A673 (cell line): Measurements from ENCODE around the gene CYP21A2. TPM values are rescaled to one million over a fixed set of nuclear protein-coding genes. Genes with fewer than 3 reads are reported as not detected.

ENCODE experiments used
- BruUV-seq: library from RNA; stranded (reverse); fragments of 400-500 nt; replicated peaks from 2 replicates; lab custom pipeline; 2021; lab: Mats Ljungman, UMichigan
- CTCF ChIA-PET: fragments of 300-600 bp; sonication (Branson Sonifier 250); formaldehyde crosslinking; loops from one replicate; lab custom pipeline; 2022; ENCODE audit warnings: antibody characterized with exemption; lab: Charles Lee
- POLR2A ChIA-PET: fragments of 300-600 bp; sonication (Branson Sonifier 250); formaldehyde crosslinking; loops from one replicate; lab custom pipeline; 2022; ENCODE audit warnings: antibody characterized with exemption; ENCODE audit not compliant: low non-redundant PET; lab: Charles Lee
- DNase-seq: peaks from one replicate; pipeline ENCODE4 v3.0.0-alpha.2; 2015; ENCODE audit warnings: low spot score
- H3K27ac ChIP-seq: fragments of 200-600 bp; sonication (generic); 2 replicates; pipeline ENCODE4 v1.5.1; 2016; ENCODE audit warnings: mixed run types, low read depth, mild to moderate bottlenecking, mixed read lengths, antibody characterized with exemption, low read length; ENCODE audit not compliant: poor library complexity, severe bottlenecking
- H3K27me3 ChIP-seq: fragments of 200-600 bp; sonication (generic); replicated peaks from 2 replicates; pipeline ENCODE4 v1.6.1; 2017; ENCODE audit warnings: mixed run types, low read depth, mild to moderate bottlenecking, mixed read lengths, antibody characterized with exemption, low read length; ENCODE audit not compliant: insufficient read depth, poor library complexity
- H3K36me3 ChIP-seq: fragments of 200-600 bp; sonication (generic); 2 replicates; pipeline ENCODE4 v1.6.1; 2016; ENCODE audit warnings: mixed run types, mild to moderate bottlenecking, mixed read lengths, antibody characterized with exemption, low read length; ENCODE audit not compliant: insufficient read depth, poor library complexity, severe bottlenecking
- H3K4me1 ChIP-seq: fragments of 200-600 bp; sonication (generic); 2 replicates; pipeline ENCODE4 v1.6.1; 2017; ENCODE audit warnings: mixed run types, mild to moderate bottlenecking, mixed read lengths, antibody characterized with exemption, low read length; ENCODE audit not compliant: insufficient read depth, poor library complexity, severe bottlenecking
- H3K4me3 ChIP-seq: fragments of 200-600 bp; sonication (generic); 2 replicates; pipeline ENCODE4 v1.5.1; 2016; ENCODE audit warnings: low read depth, mixed run types, mild to moderate bottlenecking, mixed read lengths, low read length; ENCODE audit not compliant: poor library complexity, severe bottlenecking
- H3K9me3 ChIP-seq: fragments of 200-600 bp; sonication (generic); 2 replicates; pipeline ENCODE4 v1.6.1; 2016; ENCODE audit warnings: mixed run types, low read depth, mild to moderate bottlenecking, mixed read lengths, antibody characterized with exemption, low read length; ENCODE audit not compliant: poor library complexity, severe bottlenecking
- EZH2 ChIP-seq: fragments of 200-600 bp; sonication (generic); IDR thresholded peaks from 2 replicates; pipeline ENCODE4 v1.6.1; 2017; ENCODE audit warnings: borderline replicate concordance, low read depth, mild to moderate bottlenecking, mixed read lengths, antibody characterized with exemption, low read length; ENCODE audit not compliant: poor library complexity, severe bottlenecking
- intact Hi-C: fragments of 100-400 bp; cut with micrococcal nuclease; formaldehyde crosslinking; loops from one replicate; pipeline ENCODE4 v1.10.0; 2022; ENCODE audit not compliant: unreplicated experiment
- total RNA-seq: library from RNA; stranded (reverse); gene quantifications from 2 replicates; pipeline ENCODE4 v1.2.3, GENCODE V29; 2021
- TF ChIP-seq, protein P1 (sequence below): fragments of 300-800, 200-600 bp; sonication (generic); conservative IDR thresholded peaks from 2 replicates; pipeline ENCODE4 v1.5.1; 2017; ENCODE audit warnings: low read depth, mild to moderate bottlenecking, antibody characterized with exemption, low read length, moderate library complexity, mixed read lengths

The CYP21A2 gene
- total RNA-seq, 1 experiment from 2014 or later, result 0.15 TPM

DNA sequence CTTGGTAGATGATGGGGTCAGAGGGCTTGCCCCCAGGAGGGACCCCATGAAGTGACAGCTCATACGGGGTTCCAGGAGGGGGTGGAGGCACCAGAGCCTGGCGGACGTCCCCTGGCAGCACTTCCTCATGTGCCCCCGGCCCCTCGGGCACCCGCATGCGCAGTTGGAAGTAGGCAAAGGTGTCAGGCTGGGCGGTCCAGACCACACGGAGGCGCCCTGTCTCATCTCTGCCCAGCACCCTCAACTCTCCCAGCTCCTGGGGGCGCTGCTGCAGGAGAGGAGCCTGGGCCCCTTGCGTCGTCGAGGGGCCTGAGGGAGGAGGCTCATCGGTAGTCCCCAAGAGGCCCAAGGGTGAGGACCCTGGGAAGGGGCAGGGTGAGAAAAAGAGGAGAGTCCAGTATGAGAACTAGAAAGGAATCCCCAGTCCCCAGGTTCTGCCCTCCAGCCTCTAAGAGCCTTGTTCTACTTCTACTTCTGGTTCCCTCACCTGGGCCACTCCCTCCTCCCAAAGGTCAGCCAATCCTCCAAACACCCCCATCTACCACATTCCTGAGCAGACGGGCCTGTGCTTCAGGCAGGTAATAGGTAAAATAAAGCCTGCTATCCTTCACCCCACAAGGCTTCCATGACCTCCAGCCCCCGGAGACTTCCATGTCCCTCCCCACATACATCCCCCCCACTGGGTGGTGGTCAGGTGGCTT is 47.7 kb downstream of the CYP21A2 start:
- Histone ChIP-seq H3K4me1 (no peaks in the 10 kb centered on the region), H3K27me3 (peaks cover 7% of the 10 kb centered on the region), H3K36me3 (no peaks in the 10 kb centered on the region), H3K27ac (no peak overlapping the region), H3K4me3 (no peak overlapping the region), H3K9me3 (no peaks in the 10 kb centered on the region)
- CTCF ChIA-PET, result interaction anchor here (0.8 kb wide), 1 partner anchor 33 kb away, joined by 3 read pairs; no protein-coding TSS in a partner anchor
- POLR2A ChIA-PET, result no interaction called here
- TF ChIP-seq EZH2, result no peak
- TF ChIP-seq, protein P1, sequence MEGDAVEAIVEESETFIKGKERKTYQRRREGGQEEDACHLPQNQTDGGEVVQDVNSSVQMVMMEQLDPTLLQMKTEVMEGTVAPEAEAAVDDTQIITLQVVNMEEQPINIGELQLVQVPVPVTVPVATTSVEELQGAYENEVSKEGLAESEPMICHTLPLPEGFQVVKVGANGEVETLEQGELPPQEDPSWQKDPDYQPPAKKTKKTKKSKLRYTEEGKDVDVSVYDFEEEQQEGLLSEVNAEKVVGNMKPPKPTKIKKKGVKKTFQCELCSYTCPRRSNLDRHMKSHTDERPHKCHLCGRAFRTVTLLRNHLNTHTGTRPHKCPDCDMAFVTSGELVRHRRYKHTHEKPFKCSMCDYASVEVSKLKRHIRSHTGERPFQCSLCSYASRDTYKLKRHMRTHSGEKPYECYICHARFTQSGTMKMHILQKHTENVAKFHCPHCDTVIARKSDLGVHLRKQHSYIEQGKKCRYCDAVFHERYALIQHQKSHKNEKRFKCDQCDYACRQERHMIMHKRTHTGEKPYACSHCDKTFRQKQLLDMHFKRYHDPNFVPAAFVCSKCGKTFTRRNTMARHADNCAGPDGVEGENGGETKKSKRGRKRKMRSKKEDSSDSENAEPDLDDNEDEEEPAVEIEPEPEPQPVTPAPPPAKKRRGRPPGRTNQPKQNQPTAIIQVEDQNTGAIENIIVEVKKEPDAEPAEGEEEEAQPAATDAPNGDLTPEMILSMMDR, result no peak
- no TSS peak for BruUV-seq
- intact Hi-C loops, result no loop called here
- DNase-seq, result no peak

DNA sequence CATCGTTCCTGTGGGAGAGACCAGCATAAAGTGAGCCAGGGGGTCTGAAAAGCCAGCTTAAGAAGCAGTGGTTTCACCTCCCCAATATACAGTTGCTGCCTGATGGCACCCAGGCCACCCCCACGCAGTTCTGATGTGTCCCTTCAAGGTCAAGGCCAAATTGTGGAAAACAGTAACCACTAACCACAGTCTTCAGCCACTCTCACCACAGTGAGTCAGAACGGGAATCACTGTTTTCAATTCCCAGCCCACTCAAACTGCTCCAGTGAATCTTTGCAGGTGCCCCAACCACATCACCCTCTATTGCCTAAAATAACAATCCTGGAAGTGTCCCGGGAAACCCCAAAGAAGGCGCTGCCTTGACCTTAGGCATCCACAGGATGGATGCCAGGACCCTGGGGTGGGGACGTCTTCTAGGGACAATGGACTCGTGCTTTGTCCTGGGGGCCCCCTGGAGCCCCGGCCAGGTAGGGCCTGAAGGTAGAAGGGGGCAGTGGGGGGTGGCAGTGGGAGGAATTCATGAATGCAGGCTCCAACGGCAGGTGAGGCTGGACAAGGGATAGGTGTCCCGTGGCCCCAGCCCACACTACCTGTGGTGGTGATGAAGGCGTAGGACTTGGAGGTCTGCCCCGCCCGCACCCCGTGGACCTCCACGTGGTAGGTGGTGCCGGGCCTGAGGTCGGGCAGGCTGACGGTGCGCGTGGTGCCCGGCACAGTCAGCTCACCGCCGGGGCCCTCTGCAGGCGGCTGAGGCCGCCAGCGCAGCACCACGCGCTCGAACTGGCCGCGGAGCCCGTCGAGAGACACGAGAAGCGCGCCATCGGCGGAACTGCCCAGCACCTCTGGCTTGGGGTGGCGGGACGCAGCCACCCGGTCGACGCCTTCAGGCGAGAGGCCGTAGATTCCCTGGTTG is 48.7 kb downstream of the CYP21A2 start:
- no TSS peak for BruUV-seq
- H3K4me1 ChIP-seq, result no peaks in the 10 kb centered on the region
- ChIA-PET POLR2A (no interaction called here), CTCF (interaction anchor here (0.8 kb wide), 1 partner anchor 32 kb away, joined by 3 read pairs; no protein-coding TSS in a partner anchor)
- H3K36me3 ChIP-seq, result no peaks in the 10 kb centered on the region
- DNase-seq, result peak; percentile 29
- H3K4me3 ChIP-seq, result no peak overlapping the region
- H3K9me3 ChIP-seq, result no peaks in the 10 kb centered on the region
- intact Hi-C loops, result no loop called here
- no peak for TF ChIP-seq EZH2
- TF ChIP-seq, protein P1, result no peak
- H3K27ac ChIP-seq, result no peak overlapping the region
- peaks cover 7% of the 10 kb centered on the region for H3K27me3 ChIP-seq

DNA sequence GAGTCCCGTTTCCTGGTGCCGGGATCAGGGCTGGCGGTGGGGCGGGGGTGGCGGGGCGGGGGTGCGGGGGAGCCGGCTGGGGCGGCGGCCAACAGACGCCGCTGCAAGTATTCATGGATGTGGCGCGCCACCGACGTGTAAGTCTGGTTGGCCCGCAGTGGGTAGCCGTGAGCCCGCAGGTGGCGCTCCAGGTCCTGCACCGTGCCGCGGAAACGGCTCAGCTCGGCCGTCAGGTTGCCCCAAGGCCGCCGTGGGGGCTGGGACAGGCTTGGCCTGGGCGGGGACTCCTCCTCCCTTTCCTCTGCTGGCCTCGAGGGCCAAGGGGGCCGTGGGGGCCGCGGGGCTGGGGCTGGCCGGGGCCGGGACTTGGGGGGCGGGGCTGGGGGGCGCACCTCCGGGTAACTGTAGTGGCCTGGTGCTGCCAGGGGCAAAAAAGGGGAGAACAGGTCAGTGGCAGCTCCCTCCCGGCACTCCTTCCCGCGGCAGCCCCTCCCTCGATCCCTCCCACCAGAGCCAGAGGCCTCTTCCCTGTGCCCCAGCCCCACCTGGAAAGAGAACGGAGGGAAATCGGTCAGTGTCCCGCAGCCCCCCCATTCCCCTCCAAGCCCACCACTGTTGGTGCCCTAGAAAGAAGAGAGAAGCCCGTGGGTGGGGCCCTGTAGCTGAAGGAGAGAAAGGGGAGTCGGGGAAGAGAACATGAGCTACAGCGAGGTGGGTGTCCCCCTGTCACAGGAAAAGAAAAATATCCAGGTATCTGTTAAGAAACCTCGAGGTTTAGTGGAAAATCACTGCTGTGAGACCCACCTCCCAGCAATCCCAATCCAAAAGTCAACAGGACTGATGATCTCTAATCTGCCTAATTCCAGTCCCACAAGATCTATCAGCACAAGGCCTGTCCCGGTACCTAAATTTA is 49.6 kb downstream of the CYP21A2 start:
- H3K27me3 ChIP-seq, result peaks cover 7% of the 10 kb centered on the region
- BruUV-seq, result no TSS peak
- CTCF ChIA-PET, result interaction anchor here (0.6 to 0.7 kb wide), 2 partner anchors 9 to 766 kb away, joined by 3 to 5 read pairs; partner anchors contain the start of gene PSMB9
- peak; percentile 85 for DNase-seq
- TF ChIP-seq, protein P1, result peak; percentile 60
- TF ChIP-seq EZH2, result no peak
- no peaks in the 10 kb centered on the region for H3K9me3 ChIP-seq
- no peaks in the 10 kb centered on the region for H3K36me3 ChIP-seq
- intact Hi-C loops, result no loop called here
- POLR2A ChIA-PET, result no interaction called here
- H3K4me1 ChIP-seq, result no peaks in the 10 kb centered on the region
- H3K4me3 ChIP-seq, result no peak overlapping the region
- no peak overlapping the region for H3K27ac ChIP-seq
